Cardiac fibroblast (primary cell): ENCODE results near the gene NLGN1.
A peak's percentile ranks its signal among the peaks of the same experiment; 100 is the strongest.

Experiments used
- DNase-seq, 2 donors: peaks; one replicate each; pipeline versions ENCODE4 v3.0.0 to v3.0.0-alpha.2; 2010; ENCODE audit warnings: low read depth in 2 of 2
- H3K4me3 ChIP-seq, 2 donors: replicated peaks in 1 of 2; 1 replicate in 1 of 2; 2 replicates in 1 of 2; pipeline ENCODE4 v1.5.1; 2011; ENCODE audit warnings: low read depth in 2 of 2, low read length in 2 of 2, mild to moderate bottlenecking in 2 of 2, moderate library complexity in 1 of 2
- CTCF ChIP-seq: IDR thresholded peaks from one replicate; pipeline ENCODE4 v1.5.1; 2011; ENCODE audit warnings: low read depth, mild to moderate bottlenecking, low read length, inconsistent platforms

NLGN1 gene

GRCh38 chr3:173936316-173936715 lies 538.8 kb downstream of the NLGN1 start:
- TF ChIP-seq CTCF, result no peak
- no peak for DNase-seq
- no peak overlapping the region for H3K4me3 ChIP-seq

DNA sequence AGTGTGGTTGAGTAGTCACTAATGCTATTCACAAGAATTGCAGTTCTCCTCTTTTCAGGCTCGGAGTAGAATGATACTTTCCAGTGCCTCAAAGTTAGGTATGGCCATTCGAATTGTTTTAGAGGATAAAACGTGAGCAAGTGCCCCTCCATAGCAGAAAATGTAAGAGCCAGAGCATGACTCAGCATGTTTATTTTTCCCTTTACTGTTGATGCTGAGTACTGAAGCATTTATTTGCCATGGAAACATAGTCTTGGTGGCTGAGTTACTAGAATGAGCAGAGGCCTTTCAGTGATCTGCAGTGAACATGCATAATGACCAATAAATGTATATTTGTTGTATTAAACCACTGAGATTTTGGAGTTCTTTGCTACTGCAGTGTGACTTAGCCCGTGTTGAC lies 540.6 kb downstream of the NLGN1 start:
- TF ChIP-seq CTCF, result no peak
- H3K4me3 ChIP-seq, result no peak overlapping the region
- DNase-seq, result peak; percentile 25 to 67

- TF ChIP-seq CTCF, result no peak
- H3K4me3 ChIP-seq, result no peak overlapping the region
- DNase-seq, result no peak
Observed at GRCh38 chr3:173938616-173939015, 541.1 kb downstream of the NLGN1 start.

DNA sequence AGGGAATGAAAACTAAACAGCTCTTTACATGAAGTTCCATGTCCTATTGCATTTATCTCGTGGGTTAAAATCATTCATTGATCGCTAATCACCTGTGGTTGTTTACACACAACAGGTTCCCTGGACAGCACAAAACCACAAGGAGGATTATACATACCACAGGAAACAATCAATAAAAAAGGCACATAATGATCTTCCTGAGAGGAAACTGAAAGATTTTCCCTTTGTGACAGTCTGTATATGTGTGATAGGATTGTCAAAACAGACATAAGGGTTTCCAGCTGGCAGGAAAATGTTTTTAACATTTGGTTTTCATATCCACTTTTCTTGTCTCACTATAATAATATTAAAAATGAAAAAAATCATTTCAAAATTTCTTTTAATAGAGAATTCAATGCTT lies 541.8 kb downstream of the NLGN1 start:
- TF ChIP-seq CTCF, result no peak
- no peak for DNase-seq
- no peak overlapping the region for H3K4me3 ChIP-seq

GRCh38 chr3:173943264-173943663 lies 545.7 kb downstream of the NLGN1 start:
- H3K4me3 ChIP-seq, result no peak overlapping the region
- no peak for TF ChIP-seq CTCF
- DNase-seq, result no peak

- no peak for TF ChIP-seq CTCF
- no peak for DNase-seq
- H3K4me3 ChIP-seq, result no peak overlapping the region
Observed at GRCh38 chr3:173945170-173945569, 547.6 kb downstream of the NLGN1 start.

DNA sequence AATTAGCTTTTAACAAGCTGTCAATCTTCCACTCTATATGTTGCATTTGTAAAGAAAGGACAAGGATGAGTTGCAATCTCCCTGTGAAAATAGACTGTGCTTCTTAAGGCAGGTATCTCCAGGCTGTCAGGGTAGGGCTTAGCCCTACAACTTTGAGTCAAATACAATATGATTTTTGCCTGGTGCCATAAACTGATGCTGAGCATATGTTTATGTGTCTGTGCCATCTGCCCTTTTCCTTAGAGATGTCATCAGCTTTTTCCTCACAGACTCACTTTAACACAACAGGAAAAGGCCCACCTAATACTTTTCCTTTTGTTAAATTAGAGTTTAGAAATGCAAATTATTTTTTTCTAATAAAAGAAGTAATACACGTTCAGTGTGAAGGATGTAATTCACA lies 548.3 kb downstream of the NLGN1 start:
- H3K4me3 ChIP-seq, result no peak overlapping the region
- DNase-seq, result no peak
- no peak for TF ChIP-seq CTCF
